HG02763 (cell line): ENCODE data around the gene GALM.
"Not testable (repeated sequence)": the region's sequence is repeated elsewhere in the genome, so short reads cannot be mapped to it uniquely, and the experiment has no call there.

ENCODE experiments used
- ATAC-seq: cut with Tn5 transposase; IDR thresholded peaks from one replicate; pipeline ENCODE4 v1.9.1; 2021; ENCODE audit warnings: mild to moderate bottlenecking, moderate library complexity; ENCODE audit not compliant: unreplicated experiment

Gene GALM

GRCh38 chr2:38755891-38756290, 90.0 kb downstream of the GALM start:
- not testable (repeated sequence) for ATAC-seq

- ATAC-seq, result no peak
Observed at GRCh38 chr2:38763228-38763627, 97.3 kb downstream of the GALM start.

GRCh38 chr2:38763728-38764127, 97.8 kb downstream of the GALM start:
- ATAC-seq, result no peak

GRCh38 chr2:38765149-38765548, 99.2 kb downstream of the GALM start:
- no peak for ATAC-seq

- ATAC-seq, result no peak
Observed at GRCh38 chr2:38765551-38765950, 99.6 kb downstream of the GALM start.

- ATAC-seq, result no peak
Observed at GRCh38 chr2:38771632-38772031, 105.7 kb downstream of the GALM start.

GRCh38 chr2:38775097-38775920, 109.4 kb downstream of the GALM start:
- no peak for ATAC-seq

- no peak for ATAC-seq
Observed at GRCh38 chr2:38775921-38776225, 110.0 kb downstream of the GALM start.

- ATAC-seq, result no peak
Observed at GRCh38 chr2:38776531-38776930, 110.6 kb downstream of the GALM start.

- no peak for ATAC-seq
Observed at GRCh38 chr2:38778687-38779082, 112.8 kb downstream of the GALM start.

GRCh38 chr2:38783586-38783985, 117.7 kb downstream of the GALM start:
- ATAC-seq, result no peak
